Stimulated activated naive CD4-positive, alpha-beta T cell (primary cell): Measurements from ENCODE around the gene GDI2.
"Not testable (repeated sequence)": the region's sequence is repeated elsewhere in the genome, so short reads cannot be mapped to it uniquely, and the experiment has no call there.

Experiments
- DNase-seq, 6 experiments: peaks; one replicate each; lab custom pipeline; 2025; lab: John Stamatoyannopoulos, UW

Gene GDI2

GRCh38 chr10:5827841-5828240 is 14.6 kb upstream of the GDI2 start:
- no peak for DNase-seq

- DNase-seq: not testable (repeated sequence)
These were observed 13.3 kb upstream of the GDI2 start for GRCh38 chr10:5826511-5826910.

- no peak for DNase-seq
These were observed 5.7 kb upstream of the GDI2 start for GRCh38 chr10:5818894-5819293.

GRCh38 chr10:5818048-5818331 is 4.8 kb upstream of the GDI2 start:
- no peak for DNase-seq

GRCh38 chr10:5817322-5818047 is 4.3 kb upstream of the GDI2 start:
- no peak for DNase-seq

GRCh38 chr10:5816170-5816569 is 2.9 kb upstream of the GDI2 start:
- no peak for DNase-seq

- no peak for DNase-seq
These were observed 1.2 kb upstream of the GDI2 start for GRCh38 chr10:5814110-5815107.

- no peak for DNase-seq
These were observed 218 bp downstream of the GDI2 start for GRCh38 chr10:5813091-5813340.

GRCh38 chr10:5812283-5813090 is 747 bp downstream of the GDI2 start:
- peak in 1 of 6 experiments; percentile 36 for DNase-seq

- DNase-seq: no peak
These were observed 1.8 kb downstream of the GDI2 start for GRCh38 chr10:5811387-5811821.

GRCh38 chr10:5810225-5810624 is 3.0 kb downstream of the GDI2 start:
- no peak for DNase-seq

GRCh38 chr10:5809527-5810154 is 3.6 kb downstream of the GDI2 start:
- DNase-seq: no peak

- DNase-seq: not testable (repeated sequence)
These were observed 4.3 kb downstream of the GDI2 start for GRCh38 chr10:5808783-5809392.

- no peak for DNase-seq
These were observed 6.5 kb downstream of the GDI2 start for GRCh38 chr10:5806745-5807144.

- no peak for DNase-seq
These were observed 7.5 kb downstream of the GDI2 start for GRCh38 chr10:5805711-5806110.

GRCh38 chr10:5805260-5805659 is 8.0 kb downstream of the GDI2 start:
- no peak for DNase-seq

GRCh38 chr10:5804386-5804785 is 8.8 kb downstream of the GDI2 start:
- no peak for DNase-seq

GRCh38 chr10:5800782-5801181 is 12.5 kb downstream of the GDI2 start:
- no peak for DNase-seq

GRCh38 chr10:5794236-5794635 is 19.0 kb downstream of the GDI2 start:
- DNase-seq: no peak

GRCh38 chr10:5789626-5790025 is 23.6 kb downstream of the GDI2 start:
- DNase-seq: no peak

- no peak for DNase-seq
These were observed 24.3 kb downstream of the GDI2 start for GRCh38 chr10:5788969-5789368.

- DNase-seq: no peak
These were observed 29.9 kb downstream of the GDI2 start for GRCh38 chr10:5783300-5783699.
